Glutamatergic neuron (in vitro differentiated cells): ENCODE data around the gene JADE3. TPM values are rescaled to one million over a fixed set of nuclear protein-coding genes. Genes with fewer than 3 reads are reported as not detected.

Experiments
- DNase-seq: peaks from one replicate; pipeline ENCODE4 v3.0.0; 2022
- H3K27ac Mint-ChIP-seq: one replicate; pipeline ENCODE4 v1.8.0; 2020; ENCODE audit warnings: mild to moderate bottlenecking, mixed read lengths, inconsistent platforms; ENCODE audit not compliant: unreplicated experiment
- H3K27me3 Mint-ChIP-seq: one replicate; pipeline ENCODE4 v1.8.0; 2020; ENCODE audit warnings: mild to moderate bottlenecking, moderate library complexity, mixed read lengths, inconsistent platforms; ENCODE audit not compliant: unreplicated experiment
- H3K36me3 Mint-ChIP-seq: one replicate; pipeline ENCODE4 v1.8.0; 2020; ENCODE audit warnings: mild to moderate bottlenecking, mixed read lengths, inconsistent platforms; ENCODE audit not compliant: unreplicated experiment
- H3K4me1 Mint-ChIP-seq: one replicate; pipeline ENCODE4 v1.8.0; 2020; ENCODE audit warnings: mild to moderate bottlenecking, low read depth, mixed read lengths, inconsistent platforms; ENCODE audit not compliant: unreplicated experiment
- H3K4me3 Mint-ChIP-seq: one replicate; pipeline ENCODE4 v1.8.0; 2020; ENCODE audit warnings: mild to moderate bottlenecking, mixed read lengths, inconsistent platforms; ENCODE audit not compliant: unreplicated experiment
- H3K9me3 Mint-ChIP-seq: one replicate; pipeline ENCODE4 v1.8.0; 2020; ENCODE audit warnings: mild to moderate bottlenecking, moderate library complexity, mixed read lengths, inconsistent platforms; ENCODE audit not compliant: unreplicated experiment
- CTCF ChIP-seq: fragments of 200-600 bp; sonication (generic); IDR thresholded peaks from one replicate; pipeline ENCODE4 v1.5.0; 2021; ENCODE audit not compliant: partially characterized antibody, unreplicated experiment
- total RNA-seq: library from RNA; stranded (reverse); fragmentation: NEBNext Ultra II Directional; extraction: Animal tissue kit (Norgen Biotek cat#: 25700); gene quantifications from one replicate; pipeline ENCODE4 v1.2.1, GENCODE V29; 2021; ENCODE audit not compliant: unreplicated experiment

The JADE3 gene
- total RNA-seq, 1 donor from 2014 or later = 14.0 TPM

GRCh38 chrX:47097018-47097417 is 184.8 kb downstream of the JADE3 start:
- Mint-ChIP-seq H3K27me3 (no peaks in the 10 kb centered on the region), H3K27ac (peak overlapping the region; percentile 71), H3K4me3 (peak overlapping the region; percentile 46), H3K36me3 (no peaks in the 10 kb centered on the region), H3K9me3 (peaks cover 2% of the 10 kb centered on the region), H3K4me1 (peaks cover 6% of the 10 kb centered on the region)
- peak; percentile 22 for DNase-seq
- TF ChIP-seq CTCF = no peak

GRCh38 chrX:47098338-47099094 is 186.3 kb downstream of the JADE3 start:
- H3K4me3 Mint-ChIP-seq = no peak overlapping the region
- TF ChIP-seq CTCF = no peak
- H3K36me3 Mint-ChIP-seq = no peaks in the 10 kb centered on the region
- H3K9me3 Mint-ChIP-seq = peaks cover 2% of the 10 kb centered on the region
- H3K27me3 Mint-ChIP-seq = no peaks in the 10 kb centered on the region
- peaks cover 6% of the 10 kb centered on the region for H3K4me1 Mint-ChIP-seq
- H3K27ac Mint-ChIP-seq = no peak overlapping the region
- no peak for DNase-seq

- Mint-ChIP-seq H3K27me3 (no peaks in the 10 kb centered on the region), H3K36me3 (no peaks in the 10 kb centered on the region), H3K9me3 (peaks cover 2% of the 10 kb centered on the region), H3K4me1 (peaks cover 6% of the 10 kb centered on the region), H3K4me3 (no peak overlapping the region), H3K27ac (no peak overlapping the region)
- no peak for DNase-seq
- TF ChIP-seq CTCF = no peak
Observed at GRCh38 chrX:47101206-47101605, 189.0 kb downstream of the JADE3 start.

Other genes with a start within 250 kb of the JADE3 start
- 5.0 TPM for gene SLC9A7, start 153.3 kb upstream of the JADE3 start, total RNA-seq
- 10.7 TPM for gene RP2, start 75.4 kb upstream of the JADE3 start, total RNA-seq
- 2.7 TPM for gene RGN, start 166.0 kb downstream of the JADE3 start, total RNA-seq
- gene NDUFB11, start 232.3 kb downstream of the JADE3 start, total RNA-seq = 161 TPM
- gene RBM10, start 232.8 kb downstream of the JADE3 start, total RNA-seq = 74.6 TPM